GM19328 (cell line): ENCODE results near the gene EXOC3L4.
"Not testable (repeated sequence)": the region's sequence is repeated elsewhere in the genome, so short reads cannot be mapped to it uniquely, and the experiment has no call there.

Source experiments
- ATAC-seq: cut with Tn5 transposase; IDR thresholded peaks from one replicate; pipeline ENCODE4 v1.9.1; 2021; ENCODE audit warnings: mild to moderate bottlenecking, moderate library complexity; ENCODE audit not compliant: unreplicated experiment

The EXOC3L4 gene

GRCh38 chr14:103094406-103095209, at the start of gene EXOC3L4:
Gene EXOC3L4 (plus strand): TSS chr14:103094725. CDS start chr14:103100220, 5,495 bp downstream.
- no peak for ATAC-seq

DNA sequence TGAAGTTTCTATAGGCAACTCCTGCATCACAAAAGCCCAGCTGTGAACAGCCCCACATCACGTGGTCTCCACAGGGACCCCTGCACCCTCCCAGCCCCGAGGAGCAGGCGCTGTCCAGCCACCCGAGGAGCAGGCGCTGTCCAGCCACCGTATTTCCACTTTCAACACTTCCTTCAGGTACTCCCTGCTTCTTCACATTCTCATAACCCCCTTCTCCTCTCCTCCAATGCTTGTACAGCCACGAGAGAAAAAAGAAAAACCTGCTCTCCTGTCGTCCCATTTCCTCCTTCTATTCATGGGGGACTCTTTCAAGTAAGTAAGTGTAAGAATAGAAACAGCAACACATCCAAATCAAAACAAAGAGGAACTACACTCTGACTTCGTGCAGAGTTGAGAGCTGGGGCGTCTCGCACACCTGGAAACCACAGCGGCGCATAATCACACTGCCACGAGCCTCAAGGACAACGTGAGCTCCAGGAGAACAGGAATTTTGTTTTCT, 49.1 kb upstream of the EXOC3L4 start:
- ATAC-seq, result no peak

DNA sequence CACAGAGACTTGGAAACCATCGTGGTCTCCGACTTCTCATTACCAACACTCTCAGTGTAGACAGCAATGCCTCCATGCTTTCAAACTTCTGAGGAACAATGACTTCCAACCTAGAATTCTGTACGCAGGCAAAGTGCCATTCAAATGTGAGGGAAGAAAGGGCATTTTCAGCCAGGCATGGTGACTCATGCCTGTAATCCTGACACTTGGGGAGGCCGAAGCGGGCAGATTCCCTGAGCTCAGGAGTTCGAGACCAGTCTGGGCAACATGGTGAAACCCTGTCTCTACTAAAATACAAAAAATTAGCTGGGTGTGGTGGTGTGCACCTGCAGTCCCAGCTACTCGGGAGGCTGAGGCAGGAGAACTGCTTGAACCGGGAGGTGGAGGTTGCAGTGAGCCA, 47.1 kb upstream of the EXOC3L4 start:
- not testable (repeated sequence) for ATAC-seq

- ATAC-seq, result no peak
These were observed 43.6 kb upstream of the EXOC3L4 start for GRCh38 chr14:103050935-103051334.

DNA sequence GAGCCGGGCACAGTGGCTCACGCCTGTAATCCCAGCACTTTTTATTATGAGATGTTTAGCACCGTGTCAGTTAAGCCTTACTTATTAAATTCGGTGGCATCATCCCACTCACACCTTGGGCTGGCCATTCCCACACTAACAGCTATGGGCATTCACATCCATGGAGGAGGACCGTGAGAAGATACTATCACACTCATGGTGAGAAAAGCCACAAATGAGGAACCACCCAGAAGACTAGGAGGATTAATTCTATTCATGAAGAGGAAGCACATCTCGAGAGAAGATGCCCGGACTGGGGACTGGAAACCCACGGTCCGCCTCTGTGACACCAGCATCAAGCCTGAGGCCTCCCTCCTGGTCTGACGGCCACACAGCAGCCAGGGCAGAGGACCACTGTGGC, 42.1 kb upstream of the EXOC3L4 start:
- no peak for ATAC-seq

DNA sequence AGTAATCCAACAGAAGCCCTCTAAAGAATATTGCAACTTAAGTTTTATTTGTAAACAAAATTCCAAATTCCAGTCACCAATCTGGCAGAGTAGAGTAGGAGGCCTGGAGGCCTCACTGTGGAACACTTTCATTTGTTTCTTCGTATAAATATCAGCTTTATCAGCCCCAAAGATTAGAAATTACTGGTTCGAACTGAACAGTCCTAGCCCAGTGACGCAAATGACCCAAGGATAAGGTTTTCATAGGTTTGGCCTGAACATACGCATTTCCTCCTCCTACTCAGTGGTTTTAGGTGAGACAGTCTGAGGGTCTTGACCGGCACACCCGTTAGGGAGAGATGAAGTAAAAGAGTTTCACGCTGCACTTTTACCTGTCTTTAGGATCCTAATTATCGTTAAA, 38.8 kb upstream of the EXOC3L4 start:
- no peak for ATAC-seq

- no peak for ATAC-seq
These were observed 38.0 kb upstream of the EXOC3L4 start for GRCh38 chr14:103056322-103057027.

DNA sequence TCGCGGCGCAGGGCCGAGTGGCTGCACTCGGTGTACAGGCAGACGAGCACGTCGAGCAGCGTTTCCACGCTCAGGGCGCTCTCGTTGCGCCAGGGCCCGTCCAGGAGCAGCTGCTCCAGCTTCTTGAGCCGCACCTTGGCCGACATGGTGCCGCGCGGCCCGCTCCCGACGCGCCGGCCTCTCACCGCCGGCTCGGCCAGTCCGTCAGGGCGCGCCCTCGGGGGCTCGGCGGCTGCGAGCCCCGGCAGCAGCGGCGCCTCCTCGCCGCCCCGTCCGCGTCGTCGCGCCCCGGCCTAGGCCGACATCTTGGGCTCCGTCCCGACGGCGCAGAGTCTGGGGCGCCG, 37.5 kb upstream of the EXOC3L4 start:
- ATAC-seq, result peak; percentile 24

DNA sequence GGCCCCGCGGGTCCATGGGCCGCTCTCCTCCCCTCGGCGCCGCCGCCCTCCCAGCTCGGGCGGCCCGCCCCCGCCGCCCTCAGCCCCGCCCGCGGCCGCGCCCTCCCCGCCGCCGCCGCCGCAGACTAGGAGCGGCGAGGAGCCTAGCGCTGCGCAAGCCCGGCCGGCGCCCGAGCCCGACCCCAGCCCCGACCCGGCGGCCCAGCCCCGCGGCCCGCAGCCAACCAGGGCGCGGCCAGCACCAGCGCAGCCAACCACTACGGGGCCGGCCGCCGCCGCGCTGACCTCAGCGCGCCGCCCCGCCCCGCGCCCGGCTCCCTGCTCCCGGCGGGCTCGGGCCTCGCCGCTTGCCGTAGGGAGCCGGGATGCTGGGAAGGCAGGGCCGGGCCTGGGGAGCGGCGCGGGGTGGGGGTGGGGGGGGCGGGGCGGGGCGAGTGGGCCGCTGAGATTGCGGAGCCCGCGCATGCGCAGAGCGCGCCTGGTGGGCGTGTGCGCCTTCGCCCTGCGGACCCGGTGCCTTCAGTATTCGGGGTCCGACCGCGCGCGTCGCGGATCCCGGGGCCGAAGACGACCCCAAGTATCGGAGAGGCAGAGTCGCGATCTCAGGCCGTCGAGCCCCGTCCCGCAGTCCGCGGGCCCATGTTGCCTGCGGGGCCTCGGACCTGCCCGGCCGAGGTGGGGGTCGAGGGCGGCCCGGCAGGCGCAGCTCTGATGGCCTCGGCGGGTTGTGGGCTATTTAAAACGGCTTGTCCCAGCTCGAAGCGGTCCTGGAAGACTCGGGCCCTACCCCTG, 37.0 kb upstream of the EXOC3L4 start, which contains the start of gene CDC42BPB:
TSS of gene CDC42BPB (minus strand) at position 178 of the 792 bp plus-strand sequence. CDS start 376 bp downstream, outside the sequence.
- ATAC-seq, result peak; percentile 63

DNA sequence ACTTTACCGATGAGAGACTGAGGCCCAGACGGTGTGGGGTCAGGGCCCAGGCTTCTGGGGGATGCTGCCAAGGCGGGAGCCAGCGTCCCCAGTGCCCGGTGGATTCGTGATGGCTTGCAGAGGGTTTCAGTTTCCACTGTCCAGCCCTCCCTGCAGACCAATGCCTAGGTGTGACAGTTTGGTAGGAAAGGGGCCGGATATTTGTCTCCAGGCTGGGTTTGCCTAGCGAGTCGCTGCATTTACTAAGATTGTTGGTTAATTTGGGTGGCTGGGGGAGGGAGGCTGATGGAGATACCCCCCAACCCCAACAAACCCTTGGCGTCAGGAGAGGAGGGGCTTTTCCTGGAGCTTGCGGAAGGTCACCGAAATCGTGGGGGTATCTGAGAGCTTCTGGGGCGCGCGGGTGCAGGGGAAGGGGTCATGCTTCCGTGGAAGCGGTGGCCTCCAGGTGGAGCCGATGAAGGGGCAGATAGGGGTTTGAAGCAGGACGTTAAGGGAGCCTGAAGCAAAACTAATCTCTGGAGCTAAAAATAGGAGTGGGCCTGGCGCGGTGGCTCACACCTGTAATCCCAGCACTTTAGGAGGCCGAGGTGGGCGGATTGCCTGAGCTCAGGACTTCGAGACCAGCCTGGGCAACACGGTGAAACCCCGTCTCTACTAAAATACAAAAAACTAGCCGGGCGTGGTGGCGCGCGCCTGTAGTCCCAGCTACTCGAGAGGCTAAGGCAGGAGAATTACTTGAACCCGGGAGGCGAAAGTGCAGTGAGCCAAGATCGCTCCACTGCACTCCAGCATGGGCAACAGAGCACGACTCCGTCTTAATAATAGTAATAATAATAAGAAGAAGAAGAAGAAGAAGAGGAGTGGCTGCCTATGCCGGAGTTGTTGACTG, 36.1 kb upstream of the EXOC3L4 start:
- no peak for ATAC-seq

DNA sequence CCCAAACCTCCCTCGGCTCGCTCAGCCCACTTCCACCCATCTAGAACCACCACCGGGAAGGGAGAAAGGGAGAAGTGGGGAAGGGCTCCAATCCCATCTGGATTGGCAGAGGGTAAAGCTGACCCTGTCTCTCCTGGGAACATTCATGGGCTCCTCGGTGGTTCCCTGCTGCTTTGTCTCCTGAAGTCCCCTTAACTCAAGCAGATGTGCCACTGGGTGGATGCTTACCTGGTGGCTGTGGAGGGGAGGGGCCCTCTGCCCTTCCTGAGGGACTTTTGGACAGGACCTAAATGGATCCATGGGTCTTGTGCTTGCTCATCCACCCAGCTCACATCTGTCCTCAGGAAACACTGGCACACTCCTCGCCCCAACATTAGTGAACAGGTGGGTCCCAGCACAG, 35.0 kb upstream of the EXOC3L4 start:
- no peak for ATAC-seq

GRCh38 chr14:103061482-103061976, 33.0 kb upstream of the EXOC3L4 start:
- no peak for ATAC-seq

- no peak for ATAC-seq
These were observed 30.1 kb upstream of the EXOC3L4 start for GRCh38 chr14:103064436-103064835.

GRCh38 chr14:103064978-103065377, 29.5 kb upstream of the EXOC3L4 start:
- ATAC-seq, result no peak

DNA sequence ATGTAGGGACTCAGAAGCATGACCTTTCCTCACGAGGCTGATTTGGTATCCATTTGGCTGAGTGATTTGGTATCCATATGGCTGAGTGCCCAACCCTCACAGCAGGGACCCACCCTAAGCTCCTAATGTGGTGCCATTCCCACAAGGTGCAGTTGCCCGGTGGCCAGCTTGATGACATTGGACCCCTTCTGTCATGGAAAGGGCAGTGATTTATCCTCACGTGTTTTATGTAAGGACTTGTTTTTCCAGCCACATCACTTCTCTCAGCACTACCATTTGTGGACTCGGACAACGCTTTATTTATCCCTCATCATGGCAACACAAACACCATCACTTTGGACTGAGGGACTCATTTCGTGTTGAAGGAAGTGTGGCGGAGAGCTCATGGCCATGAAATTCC, 28.7 kb upstream of the EXOC3L4 start:
- ATAC-seq, result no peak

- no peak for ATAC-seq
These were observed 28.1 kb upstream of the EXOC3L4 start for GRCh38 chr14:103066399-103066798.

- ATAC-seq, result no peak
These were observed 27.1 kb upstream of the EXOC3L4 start for GRCh38 chr14:103067231-103067954.

- ATAC-seq, result no peak
These were observed 26.0 kb upstream of the EXOC3L4 start for GRCh38 chr14:103068351-103069073.
